Suppressor macrophage treated with lipopolysaccharide for 4 hours (primary cell): ENCODE measurements around the gene KCNIP3.
"Not testable (repeated sequence)": the region's sequence is repeated elsewhere in the genome, so short reads cannot be mapped to it uniquely, and the experiment has no call there.

Experiments
- DNase-seq: peaks from one replicate; pipeline ENCODE4 v3.0.0-alpha.2; 2020

Gene KCNIP3

DNA sequence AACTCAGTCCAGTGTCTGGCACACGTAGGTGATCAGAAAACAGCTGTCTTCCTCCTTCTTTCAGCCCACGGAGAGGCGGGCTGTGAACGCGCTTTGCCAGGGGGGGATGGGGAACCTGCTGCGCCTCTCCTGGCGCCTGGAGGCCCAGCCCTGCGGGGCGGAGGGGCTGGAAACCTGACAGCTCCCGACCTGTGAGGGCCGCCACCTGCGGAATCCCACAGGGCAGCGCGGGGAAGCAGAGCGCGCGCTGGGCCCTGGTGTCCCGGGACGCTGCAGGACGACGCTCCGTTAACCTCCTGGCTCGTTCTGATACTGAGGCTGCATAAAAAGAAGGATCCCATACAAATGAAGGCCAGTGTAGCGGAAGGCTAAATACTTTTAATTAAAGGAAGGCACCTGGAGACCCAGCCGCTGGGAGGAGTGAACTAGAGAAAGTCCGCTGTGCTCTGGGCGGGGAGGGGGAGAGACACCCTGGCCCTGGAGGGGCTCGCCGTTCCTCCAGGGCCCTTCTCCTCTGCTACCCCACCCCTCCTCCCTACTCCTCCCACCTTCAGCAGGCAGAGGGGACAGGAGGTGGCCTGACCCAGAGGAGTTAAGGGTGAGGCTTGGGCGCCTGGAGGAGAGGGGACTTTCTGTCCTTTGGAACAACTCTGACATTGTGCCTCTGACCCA is 130.2 kb downstream of the KCNIP3 start:
- DNase-seq = not testable (repeated sequence)

DNA sequence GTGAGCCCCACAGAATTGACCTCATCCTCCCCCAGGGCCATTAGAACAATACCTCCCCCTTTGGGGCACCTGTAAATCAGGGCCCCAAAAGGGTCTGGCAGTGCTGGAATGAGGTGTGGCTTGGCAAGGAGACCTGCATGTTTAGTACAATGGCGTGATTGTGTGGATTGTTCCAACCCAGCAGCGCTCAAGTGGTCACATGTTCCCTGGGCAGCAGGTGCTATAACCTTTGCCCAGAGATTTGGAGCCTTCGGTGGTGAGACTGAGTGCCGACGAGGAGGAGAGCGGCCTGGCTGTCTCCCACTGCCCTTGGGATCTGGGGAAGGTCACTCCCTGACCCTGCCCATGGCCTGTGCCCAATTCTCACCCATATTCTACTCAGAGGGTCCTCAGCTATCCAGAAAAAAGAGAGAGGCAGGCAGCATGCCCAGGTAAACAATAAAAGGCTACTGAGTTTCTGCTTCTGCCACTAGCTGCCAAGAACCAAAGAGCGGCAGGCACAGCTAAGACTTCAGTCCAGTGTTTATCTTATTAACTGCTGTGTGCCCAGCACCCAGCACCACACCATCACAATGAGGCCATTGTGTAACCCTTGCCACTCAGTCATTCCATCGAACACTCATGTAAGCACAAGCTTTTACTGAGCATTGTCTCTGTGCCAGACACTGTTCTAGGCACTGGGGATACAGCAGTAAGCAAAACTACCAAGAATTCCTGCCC is 132.8 kb downstream of the KCNIP3 start:
- not testable (repeated sequence) for DNase-seq

DNA sequence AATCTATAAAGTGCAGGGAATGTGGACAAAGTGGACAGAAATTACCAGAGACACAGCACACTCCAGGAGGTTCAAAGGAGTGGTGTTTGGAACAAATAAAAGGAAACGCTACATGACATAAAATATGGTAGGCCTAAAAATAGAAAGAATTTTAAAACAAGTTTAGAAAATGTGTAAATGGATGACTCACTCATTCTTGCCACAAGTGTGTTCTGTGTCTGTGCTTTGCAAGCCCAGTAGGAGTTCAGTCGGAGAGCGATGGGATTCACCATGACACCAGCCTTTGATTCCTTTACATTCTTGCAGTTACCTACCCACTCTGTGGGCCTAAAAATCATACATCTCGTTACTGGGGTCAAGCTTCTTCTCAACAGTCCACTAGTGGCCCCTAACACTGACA is 136.2 kb downstream of the KCNIP3 start:
- DNase-seq = not testable (repeated sequence)

DNA sequence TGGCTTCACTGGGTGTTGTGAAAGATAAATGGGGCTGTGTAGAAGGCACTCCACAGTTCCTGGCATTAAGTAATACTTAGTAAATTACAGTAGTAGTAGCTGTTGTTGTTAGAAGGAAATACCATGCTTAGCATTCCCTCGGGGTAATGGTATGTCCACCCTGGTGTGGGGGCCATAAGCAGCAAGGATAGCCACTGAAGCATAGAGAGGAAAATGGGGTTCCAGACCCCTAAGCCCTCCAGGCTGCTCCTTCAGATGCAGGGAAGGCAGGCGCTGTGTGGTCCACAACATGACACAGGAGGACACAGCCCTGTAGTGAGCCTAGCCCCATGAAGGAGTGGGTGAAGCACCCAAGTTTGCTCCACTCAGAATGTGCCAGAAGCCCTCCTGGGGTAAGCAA is 136.8 kb downstream of the KCNIP3 start:
- not testable (repeated sequence) for DNase-seq

DNA sequence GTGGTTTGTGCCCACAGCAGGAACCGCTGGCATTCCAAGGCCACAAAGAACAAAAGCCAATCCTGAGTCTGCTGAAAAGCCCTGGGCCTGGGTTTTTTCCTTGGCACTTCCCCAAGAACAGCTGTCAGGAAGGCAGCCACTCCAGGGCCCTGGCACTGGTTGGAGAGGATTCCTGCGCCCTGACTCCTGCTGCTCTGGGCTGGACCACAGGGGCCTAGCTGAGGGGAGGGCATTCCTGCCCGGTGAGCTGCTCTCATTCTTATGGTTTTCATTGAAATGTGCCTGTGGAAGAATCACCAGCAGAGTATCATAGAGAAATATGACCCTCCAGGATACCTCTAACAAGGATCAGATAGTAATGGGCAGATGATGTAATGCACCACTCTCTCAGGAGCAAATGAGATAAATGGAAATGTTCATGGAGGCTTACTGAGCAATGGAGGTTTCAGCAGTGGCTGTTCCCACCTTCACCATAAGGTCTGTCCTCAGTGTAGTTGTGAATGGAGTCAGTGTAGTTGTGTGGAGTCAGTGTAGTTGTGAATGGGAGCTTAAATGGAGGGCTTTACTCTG is 137.4 kb downstream of the KCNIP3 start:
- not testable (repeated sequence) for DNase-seq

DNA sequence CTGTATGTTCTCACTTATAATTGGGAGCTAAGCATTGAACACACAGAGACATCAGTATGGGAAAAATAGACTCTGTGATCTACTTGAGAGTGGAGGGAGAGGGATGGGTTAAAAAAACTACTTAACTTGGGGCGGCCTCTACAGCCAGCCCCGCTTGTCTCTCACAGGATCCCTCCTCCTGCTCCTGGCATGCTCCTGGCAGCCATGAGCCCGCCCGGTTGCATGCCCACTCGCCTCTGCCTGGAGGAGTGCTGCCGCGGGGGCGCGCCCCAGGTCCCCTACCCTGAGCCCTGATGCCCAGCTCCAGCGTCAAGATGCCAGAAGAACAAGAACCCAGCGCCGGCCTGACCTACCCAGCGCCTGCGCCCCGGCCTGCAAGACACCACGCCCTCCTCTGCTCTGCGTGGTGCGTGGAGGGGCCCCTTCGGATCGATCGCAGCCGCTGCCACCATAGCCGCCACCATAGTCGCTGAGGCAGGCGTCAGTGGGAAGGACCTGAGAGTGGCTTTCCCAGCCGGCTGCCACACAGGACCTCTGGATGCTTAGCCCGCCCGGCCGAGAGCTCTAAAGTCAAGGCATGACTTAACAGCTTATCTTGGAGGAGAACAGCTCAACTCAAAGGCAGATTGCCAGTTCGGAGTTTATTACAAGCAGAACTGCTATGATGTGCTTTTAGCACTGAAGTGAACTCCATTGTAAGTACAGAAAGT is 138.2 kb downstream of the KCNIP3 start:
- not testable (repeated sequence) for DNase-seq
